Jurkat, Clone E6-1 (cell line): ENCODE data around the gene CSAG1.
"Not testable (repeated sequence)": the region's sequence is repeated elsewhere in the genome, so short reads cannot be mapped to it uniquely, and the experiment has no call there.

Source experiments
- DNase-seq: peaks from one replicate; pipeline ENCODE4 v3.0.0-alpha.2; 2011; ENCODE audit warnings: low read depth, low spot score
- H3K4me3 ChIP-seq: 2 replicates; pipeline ENCODE4 v1.5.1; 2011; ENCODE audit warnings: mild to moderate bottlenecking, low read length, control low read depth, moderate library complexity

Gene CSAG1

DNA sequence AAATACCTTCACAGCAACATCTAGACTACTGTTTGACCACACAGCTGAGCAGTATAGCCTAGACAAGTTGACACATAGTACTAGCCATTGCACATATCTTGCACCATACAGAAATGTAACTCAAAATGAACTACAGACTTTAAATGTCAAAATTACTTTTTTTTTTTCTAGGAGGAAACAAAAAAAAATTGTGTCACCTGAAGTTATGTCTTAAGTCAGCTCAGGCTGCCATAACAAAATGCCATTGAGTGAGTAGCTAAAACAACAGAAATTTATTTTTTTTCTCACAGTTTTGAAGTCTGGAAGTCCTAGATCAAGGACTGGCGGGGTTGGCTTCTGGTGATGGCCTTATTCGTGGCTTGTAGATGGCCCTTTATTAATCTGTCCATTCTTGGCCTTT is 24.3 kb downstream of the CSAG1 start, which contains the start of gene CSAG2:
CSAG2 (minus strand) TSS at position 101 of the 400 bp plus-strand sequence. CDS start 161 bp downstream, outside the sequence.
- H3K4me3 ChIP-seq, DNase-seq: not testable (repeated sequence)

DNA sequence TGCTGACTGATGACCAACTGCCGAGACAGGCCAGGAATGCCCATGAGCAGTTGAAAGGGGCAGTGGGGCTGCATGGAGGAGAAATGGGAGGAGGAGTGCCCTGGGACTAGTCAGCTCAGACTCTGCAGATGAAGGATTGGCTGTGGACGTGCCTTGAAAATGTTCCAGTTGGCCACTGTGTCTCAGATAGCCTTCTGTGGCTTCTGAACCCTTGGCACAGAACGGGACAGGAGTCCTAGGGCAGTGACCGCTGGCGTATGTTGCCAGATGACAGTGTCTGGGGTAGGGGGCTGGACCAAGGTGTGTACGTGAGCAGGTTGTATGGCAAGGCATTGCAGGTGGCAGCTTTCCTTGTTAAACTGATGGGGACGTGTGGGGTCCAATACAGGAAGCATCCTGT is 27.0 kb downstream of the CSAG1 start:
- DNase-seq, H3K4me3 ChIP-seq: not testable (repeated sequence)

DNA sequence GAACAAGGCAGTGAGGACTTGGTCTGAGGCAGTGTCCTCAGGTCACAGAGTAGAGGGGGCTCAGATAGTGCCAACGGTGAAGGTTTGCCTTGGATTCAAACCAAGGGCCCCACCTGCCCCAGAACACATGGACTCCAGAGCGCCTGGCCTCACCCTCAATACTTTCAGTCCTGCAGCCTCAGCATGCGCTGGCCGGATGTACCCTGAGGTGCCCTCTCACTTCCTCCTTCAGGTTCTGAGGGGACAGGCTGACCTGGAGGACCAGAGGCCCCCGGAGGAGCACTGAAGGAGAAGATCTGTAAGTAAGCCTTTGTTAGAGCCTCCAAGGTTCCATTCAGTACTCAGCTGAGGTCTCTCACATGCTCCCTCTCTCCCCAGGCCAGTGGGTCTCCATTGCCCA is 33.1 kb downstream of the CSAG1 start:
- DNase-seq, H3K4me3 ChIP-seq: not testable (repeated sequence)

DNA sequence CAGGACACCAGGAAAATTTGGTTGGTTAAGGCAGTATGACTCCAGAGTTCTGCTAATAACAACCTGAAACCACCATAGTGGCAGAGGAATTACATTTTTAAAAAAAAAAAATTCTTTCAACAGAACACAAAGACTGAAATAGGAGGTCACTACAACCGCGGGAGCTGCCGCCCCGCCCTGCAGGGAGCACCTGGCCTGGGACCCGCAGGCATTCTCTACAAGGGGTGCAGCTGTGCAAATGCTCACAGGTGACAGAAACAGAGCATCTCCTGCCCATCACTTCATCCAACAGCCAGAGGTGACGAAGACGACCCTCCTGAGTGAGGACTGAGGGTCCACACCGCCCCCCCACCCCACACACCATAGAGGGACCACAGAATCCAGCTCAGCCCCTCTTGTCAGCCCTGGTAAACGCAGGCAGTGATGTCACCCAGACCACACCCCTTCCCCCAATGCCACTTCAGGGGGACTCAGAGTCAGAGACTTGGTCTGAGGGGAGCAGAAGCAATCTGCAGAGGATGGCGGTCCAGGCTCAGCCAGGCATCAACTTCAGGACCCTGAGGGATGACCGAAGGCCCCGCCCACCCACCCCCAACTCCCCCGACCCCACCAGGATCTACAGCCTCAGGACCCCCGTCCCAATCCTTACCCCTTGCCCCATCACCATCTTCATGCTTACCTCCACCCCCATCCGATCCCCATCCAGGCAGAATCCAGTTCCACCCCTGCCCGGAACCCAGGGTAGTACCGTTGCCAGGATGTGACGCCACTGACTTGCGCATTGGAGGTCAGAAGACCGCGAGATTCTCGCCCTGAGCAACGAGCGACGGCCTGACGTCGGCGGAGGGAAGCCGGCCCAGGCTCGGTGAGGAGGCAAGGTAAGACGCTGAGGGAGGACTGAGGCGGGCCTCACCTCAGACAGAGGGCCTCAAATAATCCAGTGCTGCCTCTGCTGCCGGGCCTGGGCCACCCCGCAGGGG is 35.3 kb downstream of the CSAG1 start, which contains the start of gene MAGEA3:
MAGEA3 (plus strand) TSS at position 843 of the 980 bp plus-strand sequence. CDS start 2,039 bp downstream, outside the sequence.
- not testable (repeated sequence) for DNase-seq, H3K4me3 ChIP-seq

DNA sequence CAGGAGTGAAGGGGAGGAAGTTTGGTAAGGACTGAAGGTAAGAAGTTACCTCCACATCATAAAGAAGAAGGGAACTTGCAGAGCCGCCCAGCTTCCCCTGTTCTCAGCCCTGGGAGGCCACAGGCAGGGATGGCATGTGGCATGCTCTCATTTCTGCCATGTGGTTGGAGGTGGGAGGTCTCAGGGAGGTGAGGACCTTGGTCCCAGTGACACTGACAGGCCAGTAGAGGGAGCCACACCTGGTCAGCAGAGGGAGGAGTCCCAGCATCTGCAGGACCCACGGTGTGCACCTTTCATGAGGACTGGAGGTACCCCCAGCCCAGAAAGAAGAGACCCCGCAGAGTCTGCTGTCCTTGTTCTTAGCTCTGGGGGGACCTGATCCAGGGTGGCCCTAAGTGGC is 52.5 kb downstream of the CSAG1 start:
- DNase-seq, H3K4me3 ChIP-seq: not testable (repeated sequence)
